ENCODE measurements around the gene SMAP2. TPM values are rescaled to one million over a fixed set of nuclear protein-coding genes. Genes with fewer than 3 reads are reported as not detected.
A peak's percentile ranks its signal among the peaks of the same experiment; 100 is the strongest.
"Not testable (repeated sequence)": the region's sequence is repeated elsewhere in the genome, so short reads cannot be mapped to it uniquely, and the experiment has no call there.

The SMAP2 gene
- total RNA-seq = 196 and 201 TPM in 2 replicates

DNA sequence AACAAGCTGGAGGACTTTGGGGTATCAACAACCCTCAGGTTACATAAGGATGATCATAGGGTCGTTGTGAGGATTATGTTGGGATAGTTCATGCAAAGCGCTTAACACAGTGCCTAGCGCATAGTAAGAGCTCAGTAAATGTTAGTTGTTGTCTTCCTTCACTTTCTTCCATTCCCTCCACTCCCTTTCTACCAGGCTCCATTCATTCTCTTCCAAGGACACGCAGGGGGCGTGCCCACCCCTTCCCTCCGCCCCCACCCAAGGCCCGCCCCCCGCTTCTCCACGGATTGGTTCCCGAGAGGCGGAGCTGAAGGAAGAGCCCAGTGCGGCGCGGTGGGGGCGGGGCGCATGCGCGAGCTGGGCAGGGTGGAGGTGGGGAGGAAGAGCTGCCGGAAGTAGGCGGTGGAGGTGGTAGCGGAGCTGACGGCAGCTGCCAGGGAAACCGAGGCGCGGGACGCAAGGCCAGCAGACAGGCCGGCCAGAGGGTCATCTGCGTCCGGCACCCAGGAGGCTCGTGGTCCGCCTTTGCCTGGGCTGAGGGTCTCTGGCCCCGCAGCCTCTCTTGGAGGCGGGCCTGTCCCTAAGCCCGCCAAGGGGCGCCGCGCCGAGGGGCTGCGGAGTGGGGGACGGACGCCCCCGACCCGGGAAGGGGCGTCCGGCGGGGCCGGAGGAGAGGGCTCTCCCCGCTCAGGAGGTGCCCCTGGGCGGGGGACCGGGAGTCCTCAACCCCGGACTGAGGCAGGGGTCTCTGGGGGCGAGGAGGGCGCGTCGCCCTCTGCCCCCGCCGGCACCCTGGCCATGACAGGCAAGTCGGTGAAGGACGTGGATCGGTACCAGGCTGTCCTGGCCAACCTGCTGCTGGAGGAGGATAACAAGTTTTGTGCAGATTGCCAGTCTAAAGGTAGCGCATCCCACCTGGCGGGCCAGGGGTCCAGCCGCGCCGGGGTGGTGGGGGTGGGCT is at the start of gene SMAP2:
TSS of gene SMAP2 (plus strand) at position 405 of the 961 bp plus-strand sequence. CDS start at position 799, 394 bp downstream.
- peaks cover 59% of the 10 kb centered on the region for H3K4me1 Mint-ChIP-seq (ENCODE audit: low read depth)
- intact Hi-C loops (cut with micrococcal nuclease) = loop anchor here (5.0 kb wide), 3 partner anchors 34 to 319 kb away; partner anchors contain the start of genes NFYC and ZFP69B
- peak; percentile 95 for DNase-seq (ENCODE audit: low spot score)
- H3K27me3 Mint-ChIP-seq (ENCODE audit: insufficient read depth) = peaks cover 3% of the 10 kb centered on the region
- H3K36me3 Mint-ChIP-seq (ENCODE audit: low read depth) = peaks cover 32% of the 10 kb centered on the region
- peak within 1 kb of the TSS; percentile 97 for H3K4me3 Mint-ChIP-seq
- peak within 1 kb of the TSS; percentile 99 for H3K27ac Mint-ChIP-seq
- no peaks in the 10 kb centered on the region for H3K9me3 Mint-ChIP-seq

DNA sequence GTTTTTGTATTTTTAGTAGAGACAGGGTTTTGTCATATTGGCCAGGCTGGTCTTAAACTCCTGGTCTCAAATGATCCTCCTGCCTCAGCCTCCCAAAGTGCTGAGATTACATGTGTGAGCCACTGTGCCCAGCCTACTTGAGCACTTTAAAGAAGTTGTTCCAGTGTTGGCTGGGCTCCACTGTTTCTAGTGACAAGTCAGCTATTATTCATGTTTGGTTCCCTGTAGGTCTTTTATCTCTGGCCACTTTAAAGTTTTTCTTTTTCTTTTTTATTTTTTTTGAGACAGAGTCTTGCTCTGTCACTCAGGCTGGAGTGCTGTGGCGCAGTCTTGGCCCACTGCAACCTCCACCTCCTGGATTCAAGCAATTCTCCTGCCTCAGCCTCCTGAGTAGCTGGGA is 42.1 kb upstream of the SMAP2 start:
- H3K9me3 Mint-ChIP-seq; H3K27ac Mint-ChIP-seq; H3K4me1 Mint-ChIP-seq (ENCODE audit: low read depth); H3K4me3 Mint-ChIP-seq; DNase-seq (ENCODE audit: low spot score); H3K27me3 Mint-ChIP-seq (ENCODE audit: insufficient read depth); intact Hi-C loops (cut with micrococcal nuclease); H3K36me3 Mint-ChIP-seq (ENCODE audit: low read depth): not testable (repeated sequence)

DNA sequence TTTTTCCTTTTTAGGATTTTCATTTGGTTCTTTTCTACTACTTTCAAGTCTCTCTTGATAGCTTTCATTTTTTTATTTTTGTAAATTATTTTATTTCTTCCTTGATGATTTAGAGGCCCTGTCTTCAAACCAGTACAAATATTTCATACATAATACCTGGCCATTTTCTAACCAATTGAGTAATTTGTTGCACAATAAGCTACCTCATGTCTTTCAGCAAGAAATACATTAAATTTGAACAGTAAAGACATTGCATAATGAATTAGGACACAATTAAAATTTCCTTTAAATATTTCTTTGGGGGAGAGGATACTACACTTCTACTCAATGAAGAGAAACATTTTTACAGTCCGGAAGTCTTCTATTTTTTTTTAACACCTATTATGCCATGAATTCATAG is 40.8 kb upstream of the SMAP2 start:
- DNase-seq (ENCODE audit: low spot score) = no peak
- no peak overlapping the region for H3K27ac Mint-ChIP-seq
- no peaks in the 10 kb centered on the region for H3K4me1 Mint-ChIP-seq (ENCODE audit: low read depth)
- no peaks in the 10 kb centered on the region for H3K9me3 Mint-ChIP-seq
- no peak overlapping the region for H3K4me3 Mint-ChIP-seq
- H3K27me3 Mint-ChIP-seq (ENCODE audit: insufficient read depth) = peaks cover 5% of the 10 kb centered on the region
- intact Hi-C loops (cut with micrococcal nuclease) = no loop called here
- no peaks in the 10 kb centered on the region for H3K36me3 Mint-ChIP-seq (ENCODE audit: low read depth)

DNA sequence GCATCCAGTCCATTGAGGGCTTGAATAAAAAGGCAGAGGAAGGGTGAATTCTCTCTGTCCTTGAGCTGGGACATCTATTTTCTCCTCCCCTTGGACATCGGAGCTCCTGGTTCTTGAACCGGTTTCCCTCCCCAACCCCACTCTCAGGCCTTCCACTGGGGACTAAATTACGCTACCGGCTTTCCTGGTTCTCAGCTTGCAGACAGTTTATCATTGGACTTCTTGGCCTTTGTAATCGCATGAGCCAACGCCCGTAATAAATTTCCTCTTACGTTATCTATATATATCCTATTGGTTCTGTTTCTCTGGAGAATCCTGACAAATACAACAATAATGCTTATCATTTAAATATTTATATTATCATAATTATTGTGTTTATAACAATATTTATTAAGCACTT is 36.1 kb upstream of the SMAP2 start:
- Mint-ChIP-seq H3K36me3 (ENCODE audit: low read depth) (no peaks in the 10 kb centered on the region), H3K27ac (no peak overlapping the region), H3K27me3 (ENCODE audit: insufficient read depth) (no peaks in the 10 kb centered on the region), H3K9me3 (no peaks in the 10 kb centered on the region), H3K4me1 (ENCODE audit: low read depth) (peaks cover 41% of the 10 kb centered on the region), H3K4me3 (no peak overlapping the region)
- intact Hi-C loops (cut with micrococcal nuclease) = no loop called here
- DNase-seq (ENCODE audit: low spot score) = no peak

DNA sequence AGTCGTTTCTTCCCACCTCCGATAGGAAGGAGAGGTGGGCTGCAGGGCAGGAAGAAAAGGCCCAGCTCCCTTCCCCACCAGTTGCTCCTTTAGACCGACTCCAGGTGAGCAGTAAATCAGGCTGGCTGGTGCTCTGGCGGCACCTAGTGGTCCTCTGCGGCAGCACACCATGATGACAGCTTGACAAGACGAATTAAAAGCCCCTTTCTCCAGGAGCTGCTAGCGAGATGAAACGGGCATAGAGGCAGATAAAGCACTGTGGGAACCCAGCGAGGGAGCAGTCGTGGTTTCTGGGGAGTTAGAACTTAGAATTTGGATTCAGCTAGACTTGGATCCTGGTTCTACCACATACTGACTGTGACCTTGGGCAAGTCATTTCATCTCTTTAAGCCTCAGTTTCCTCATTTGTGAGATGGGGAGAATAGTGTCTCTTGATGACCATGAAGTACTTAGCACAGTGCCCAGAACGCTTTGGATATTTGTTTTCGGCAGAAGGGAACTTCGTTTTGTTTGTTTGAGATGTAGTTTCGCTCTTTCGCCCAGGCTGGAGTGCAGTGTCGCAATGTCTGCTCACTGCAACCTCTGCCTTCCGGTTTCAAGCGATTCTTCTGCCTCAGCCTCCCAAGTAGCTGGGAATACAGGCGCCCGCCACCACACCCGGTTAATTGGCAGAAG is 34.6 kb upstream of the SMAP2 start:
- intact Hi-C loops (cut with micrococcal nuclease) = loop anchor here (1.0 to 2.0 kb wide), 8 partner anchors 24 to 255 kb away; partner anchors contain the start of gene RLF
- Mint-ChIP-seq H3K27ac (peak overlapping the region; percentile 75), H3K4me3 (peak overlapping the region; percentile 38), H3K36me3 (ENCODE audit: low read depth) (no peaks in the 10 kb centered on the region), H3K4me1 (ENCODE audit: low read depth) (peaks cover 53% of the 10 kb centered on the region), H3K9me3 (no peaks in the 10 kb centered on the region), H3K27me3 (ENCODE audit: insufficient read depth) (no peaks in the 10 kb centered on the region)
- DNase-seq (ENCODE audit: low spot score) = peak; percentile 84

DNA sequence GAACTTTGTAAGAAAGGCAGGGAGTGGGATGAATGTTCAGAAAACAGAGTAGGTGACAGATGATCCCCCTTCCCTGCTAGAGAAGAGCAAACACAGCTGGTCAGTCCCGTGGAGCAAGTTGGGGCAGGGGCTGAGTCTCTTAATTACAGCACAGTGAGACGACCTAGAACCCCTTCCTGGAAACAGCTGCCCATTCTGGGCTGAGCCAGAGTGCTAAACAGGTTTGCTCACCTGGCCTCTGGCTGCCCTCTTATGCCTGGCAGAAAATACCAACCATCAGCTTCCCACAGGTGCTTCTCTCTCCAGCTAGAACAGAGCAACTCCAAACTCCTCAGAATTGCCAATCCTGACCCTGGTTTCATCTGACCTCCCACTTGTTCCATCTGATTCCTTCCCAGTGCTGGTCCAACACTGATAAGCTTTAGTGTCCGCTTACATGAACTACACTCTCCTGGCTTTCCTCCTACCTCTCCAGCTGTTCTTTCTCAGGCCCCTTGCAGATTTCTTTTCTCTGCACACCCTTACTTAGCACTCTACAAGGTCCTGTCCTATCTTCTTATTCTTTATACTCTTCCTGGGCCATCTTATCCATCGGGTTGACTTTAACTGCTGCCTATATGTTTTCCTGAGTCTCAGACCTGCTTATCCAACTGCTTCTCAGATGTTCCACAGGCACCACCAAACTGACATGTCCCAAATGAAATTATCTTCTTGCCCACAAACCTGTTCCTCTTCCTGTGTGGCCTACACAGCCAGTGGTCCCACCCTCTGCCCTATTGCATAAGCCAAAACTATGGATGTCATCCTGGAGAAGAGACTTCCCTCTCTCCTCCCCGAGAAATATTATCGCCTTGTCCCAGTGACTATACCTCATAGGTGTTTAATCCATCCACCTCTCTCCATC is 33.9 kb upstream of the SMAP2 start:
- no peaks in the 10 kb centered on the region for H3K27me3 Mint-ChIP-seq (ENCODE audit: insufficient read depth)
- no peaks in the 10 kb centered on the region for H3K36me3 Mint-ChIP-seq (ENCODE audit: low read depth)
- H3K9me3 Mint-ChIP-seq = no peaks in the 10 kb centered on the region
- intact Hi-C loops (cut with micrococcal nuclease) = loop anchor here (2.0 to 5.0 kb wide), 4 partner anchors 83 to 242 kb away; partner anchors contain the start of genes PPT1 and RLF
- H3K4me3 Mint-ChIP-seq = peak overlapping the region; percentile 4
- H3K4me1 Mint-ChIP-seq (ENCODE audit: low read depth) = peaks cover 61% of the 10 kb centered on the region
- peak overlapping the region; percentile 72 for H3K27ac Mint-ChIP-seq
- DNase-seq (ENCODE audit: low spot score) = no peak

DNA sequence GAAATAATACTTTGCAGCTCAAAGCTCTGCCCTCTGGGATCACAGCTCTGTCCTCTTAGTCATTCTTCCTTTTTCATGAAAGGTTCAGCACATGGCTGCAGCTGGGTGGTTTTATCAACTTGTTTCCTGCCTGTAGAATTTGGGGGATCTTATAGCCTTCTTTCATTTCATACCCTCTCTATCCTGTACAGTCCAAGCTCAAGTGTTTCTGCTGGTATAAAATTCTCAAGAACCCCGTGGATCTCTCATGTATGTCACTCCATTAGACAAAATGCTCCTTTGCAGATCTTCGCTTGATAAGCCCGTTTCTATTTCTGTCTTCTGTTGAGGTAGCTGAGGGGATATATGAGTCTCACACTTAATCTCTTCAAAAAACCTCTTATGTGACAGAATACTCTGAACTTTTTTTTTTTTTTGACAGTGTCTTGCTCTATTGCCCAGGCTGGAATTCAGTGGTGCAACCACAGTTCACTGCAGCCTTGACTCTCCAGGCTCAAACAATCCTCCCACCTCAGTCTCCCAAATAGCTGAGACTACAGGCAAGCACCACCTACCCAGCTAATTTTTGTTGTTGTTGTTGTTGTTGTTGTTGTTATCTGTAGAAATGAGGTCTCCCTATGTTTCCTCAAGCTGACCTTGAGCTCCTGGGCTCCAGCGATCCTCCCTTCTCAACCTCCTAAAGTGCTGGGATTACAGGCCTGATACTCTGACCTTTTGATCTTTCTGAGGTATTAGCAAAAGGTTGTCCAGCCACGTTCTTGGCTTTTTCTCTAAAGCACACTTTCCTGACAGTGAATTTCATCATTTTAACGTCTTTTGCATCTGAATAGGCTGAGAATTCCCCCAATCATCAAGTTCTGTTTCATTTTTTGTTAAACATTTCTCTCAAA is 31.8 kb upstream of the SMAP2 start:
- Mint-ChIP-seq H3K27me3 (ENCODE audit: insufficient read depth) (no peaks in the 10 kb centered on the region), H3K4me1 (ENCODE audit: low read depth) (peaks cover 70% of the 10 kb centered on the region), H3K4me3 (peak overlapping the region; percentile 77), H3K27ac (peak overlapping the region; percentile 99), H3K9me3 (no peaks in the 10 kb centered on the region), H3K36me3 (ENCODE audit: low read depth) (no peaks in the 10 kb centered on the region)
- intact Hi-C loops (cut with micrococcal nuclease) = loop anchor here (1.0 to 5.0 kb wide), 4 partner anchors 45 to 244 kb away; partner anchors contain the start of gene PPT1
- no peak for DNase-seq (ENCODE audit: low spot score)

DNA sequence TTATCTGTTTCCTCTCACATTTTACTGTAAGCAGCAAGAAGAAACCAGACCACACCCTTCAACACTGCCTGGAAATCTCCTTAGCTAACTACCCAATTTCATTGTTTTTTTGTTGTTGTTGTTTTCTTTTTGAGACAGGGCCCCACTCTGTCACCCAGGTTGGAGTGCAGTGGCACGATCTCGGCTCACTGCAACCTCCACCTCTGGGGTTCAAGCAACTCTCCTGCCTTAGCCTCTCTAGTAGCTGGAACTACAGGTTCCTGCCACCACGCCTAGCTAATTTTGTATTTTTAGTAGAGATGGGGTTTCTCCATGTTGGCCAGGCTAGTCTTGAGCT is 31.2 kb upstream of the SMAP2 start:
- H3K4me1 Mint-ChIP-seq (ENCODE audit: low read depth) = peaks cover 70% of the 10 kb centered on the region
- intact Hi-C loops (cut with micrococcal nuclease) = loop anchor here (1.0 to 5.0 kb wide), 2 partner anchors 62 to 245 kb away; partner anchors contain the start of gene PPT1
- H3K9me3 Mint-ChIP-seq; H3K27me3 Mint-ChIP-seq (ENCODE audit: insufficient read depth); H3K36me3 Mint-ChIP-seq (ENCODE audit: low read depth): not testable (repeated sequence)
- peak; percentile 29 for DNase-seq (ENCODE audit: low spot score)
- H3K27ac Mint-ChIP-seq = peak overlapping the region; percentile 99
- H3K4me3 Mint-ChIP-seq = peak overlapping the region; percentile 77

DNA sequence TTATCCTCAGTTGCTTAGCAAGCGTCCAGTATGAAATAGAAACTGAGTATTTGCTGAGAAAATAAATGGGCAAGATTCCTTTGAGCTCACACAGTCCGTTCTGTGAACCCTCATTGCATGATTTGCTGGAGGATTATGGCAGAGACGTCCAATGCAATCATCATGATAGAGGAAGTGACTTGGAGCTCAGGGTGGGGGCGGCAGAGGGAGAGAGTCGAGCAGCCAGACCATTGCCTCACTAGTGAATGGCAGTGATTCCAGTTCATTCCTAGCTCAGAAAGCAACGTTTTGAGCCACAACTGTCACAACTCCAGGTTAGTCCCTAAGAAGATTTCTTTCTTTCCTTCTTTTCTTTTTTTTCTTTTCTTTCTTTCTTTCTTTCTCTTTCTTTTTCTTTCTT is 28.9 kb upstream of the SMAP2 start:
- no peak for DNase-seq (ENCODE audit: low spot score)
- Mint-ChIP-seq H3K27ac (peak overlapping the region; percentile 77), H3K9me3 (no peaks in the 10 kb centered on the region), H3K4me1 (ENCODE audit: low read depth) (peaks cover 58% of the 10 kb centered on the region), H3K4me3 (peak overlapping the region; percentile 79), H3K27me3 (ENCODE audit: insufficient read depth) (no peaks in the 10 kb centered on the region), H3K36me3 (ENCODE audit: low read depth) (no peaks in the 10 kb centered on the region)
- intact Hi-C loops (cut with micrococcal nuclease) = loop anchor here (5.0 kb wide), 1 partner anchor 247 kb away; the partner anchor contains the start of gene PPT1

DNA sequence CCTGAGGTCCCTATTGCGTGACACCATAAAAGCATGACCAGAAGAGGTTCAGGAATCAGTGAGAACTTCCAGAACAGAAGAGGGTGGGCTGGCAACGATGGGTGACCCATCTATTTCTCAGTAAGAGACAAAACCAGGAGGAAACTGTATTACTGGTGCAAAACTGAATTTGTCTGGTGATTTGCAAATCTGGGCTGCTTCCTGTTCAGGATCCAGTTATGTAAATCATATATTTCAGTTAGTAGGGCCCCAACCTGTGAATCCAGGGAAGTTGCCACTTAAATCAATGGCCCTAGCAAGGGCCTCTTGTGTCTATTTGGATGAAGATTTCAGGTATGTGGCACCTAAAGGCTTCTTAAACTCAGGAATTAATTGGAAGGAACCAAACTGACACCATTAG is 23.1 kb upstream of the SMAP2 start:
- DNase-seq (ENCODE audit: low spot score) = no peak
- H3K9me3 Mint-ChIP-seq = no peaks in the 10 kb centered on the region
- no peak overlapping the region for H3K4me3 Mint-ChIP-seq
- H3K27me3 Mint-ChIP-seq (ENCODE audit: insufficient read depth) = no peaks in the 10 kb centered on the region
- H3K27ac Mint-ChIP-seq = no peak overlapping the region
- intact Hi-C loops (cut with micrococcal nuclease) = no loop called here
- peaks cover 12% of the 10 kb centered on the region for H3K36me3 Mint-ChIP-seq (ENCODE audit: low read depth)
- H3K4me1 Mint-ChIP-seq (ENCODE audit: low read depth) = peaks cover 13% of the 10 kb centered on the region

DNA sequence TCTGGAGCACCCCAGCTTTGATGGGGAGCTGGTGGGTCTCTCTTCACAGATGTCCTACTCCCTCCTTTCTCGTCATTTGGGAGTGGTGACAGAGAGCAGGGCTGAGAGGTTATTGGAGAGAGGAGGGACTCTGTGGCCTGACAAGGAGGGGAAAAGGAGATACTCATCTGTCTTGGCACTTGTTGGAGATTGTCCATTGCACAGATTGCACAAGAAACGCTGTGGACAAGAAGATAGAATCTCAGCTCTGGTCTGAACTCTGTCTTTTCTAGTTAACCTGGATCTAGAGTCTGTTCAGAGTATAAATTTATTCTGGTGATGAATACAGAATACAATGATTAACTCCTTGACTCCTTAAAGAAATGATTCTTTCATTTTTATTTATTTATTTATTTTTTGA is 22.4 kb upstream of the SMAP2 start:
- peaks cover 16% of the 10 kb centered on the region for H3K4me1 Mint-ChIP-seq (ENCODE audit: low read depth)
- no peak for DNase-seq (ENCODE audit: low spot score)
- H3K27ac Mint-ChIP-seq = no peak overlapping the region
- H3K9me3 Mint-ChIP-seq = no peaks in the 10 kb centered on the region
- no peaks in the 10 kb centered on the region for H3K27me3 Mint-ChIP-seq (ENCODE audit: insufficient read depth)
- peaks cover 16% of the 10 kb centered on the region for H3K36me3 Mint-ChIP-seq (ENCODE audit: low read depth)
- intact Hi-C loops (cut with micrococcal nuclease) = no loop called here
- H3K4me3 Mint-ChIP-seq = no peak overlapping the region

All from activated T-helper 1 cell treated with anti-CD3 and anti-CD28 coated beads, Interleukin-12 subunit alpha, Interleukin-12 subunit beta, Interleukin-2, Interleukin-4 antibody, amounts not matched to agents 30 ng/mL and 10 ng/mL and 1 ng/mL, durations not matched to agents 14 hours and 24 hours and 36 hours (primary cell).